Mononuclear cell (primary cell): Measurements from ENCODE around the gene SLC25A10. TPM values are rescaled to one million over a fixed set of nuclear protein-coding genes. Genes with fewer than 3 reads are reported as not detected.

Experiments
- H3K27me3 ChIP-seq: 2 replicates; pipeline ENCODE4 v1.6.0; 2011; ENCODE audit warnings: low read length, control low read depth; ENCODE audit not compliant: insufficient read depth
- H3K4me1 ChIP-seq: 2 replicates; pipeline ENCODE4 v1.5.1; 2011; ENCODE audit warnings: mild to moderate bottlenecking, low read length, control low read depth; ENCODE audit not compliant: insufficient read depth
- H3K4me3 ChIP-seq: 2 replicates; pipeline ENCODE4 v1.5.1; 2011; ENCODE audit warnings: mild to moderate bottlenecking, low read length, moderate library complexity
- H3K9me3 ChIP-seq: 2 replicates; pipeline ENCODE4 v1.5.1; 2011; ENCODE audit warnings: low read depth, mild to moderate bottlenecking, control low read depth, low read length
- total RNA-seq: library from RNA; depleted of rRNA; stranded (reverse); fragments of >200 nt; gene quantifications from one replicate; pipeline ENCODE4 v1.2.3, GENCODE V29; 2012

Gene SLC25A10
- total RNA-seq, 1 donor, result 1.5 TPM

GRCh38 chr17:81707725-81708646, 4.1 kb upstream of the SLC25A10 start:
- no peaks in the 10 kb centered on the region for H3K9me3 ChIP-seq
- H3K27me3 ChIP-seq, result no peaks in the 10 kb centered on the region
- H3K4me1 ChIP-seq, result peaks cover 39% of the 10 kb centered on the region
- H3K4me3 ChIP-seq, result no peak overlapping the region

GRCh38 chr17:81708739-81709185, 3.3 kb upstream of the SLC25A10 start:
- Histone ChIP-seq H3K4me3 (no peak overlapping the region), H3K9me3 (no peaks in the 10 kb centered on the region), H3K27me3 (no peaks in the 10 kb centered on the region), H3K4me1 (peaks cover 40% of the 10 kb centered on the region)

- H3K4me3 ChIP-seq, result no peak overlapping the region
- H3K9me3 ChIP-seq, result no peaks in the 10 kb centered on the region
- peaks cover 32% of the 10 kb centered on the region for H3K4me1 ChIP-seq
Measured at GRCh38 chr17:81710514-81711308, 1.4 kb upstream of the SLC25A10 start.

GRCh38 chr17:81712468-81713003, 452 bp downstream of the SLC25A10 start:
- no peaks in the 10 kb centered on the region for H3K27me3 ChIP-seq
- H3K9me3 ChIP-seq, result no peaks in the 10 kb centered on the region
- H3K4me3 ChIP-seq, result peak overlapping the region; percentile 51
- H3K4me1 ChIP-seq, result peaks cover 32% of the 10 kb centered on the region

More at GRCh38 chr17:81710514-81711308, 1.4 kb upstream of the SLC25A10 start:
- no peaks in the 10 kb centered on the region for H3K27me3 ChIP-seq

GRCh38 chr17:81713004-81713555, 996 bp downstream of the SLC25A10 start:
- no peak overlapping the region for H3K4me3 ChIP-seq
- no peaks in the 10 kb centered on the region for H3K9me3 ChIP-seq
- peaks cover 32% of the 10 kb centered on the region for H3K4me1 ChIP-seq
- no peaks in the 10 kb centered on the region for H3K27me3 ChIP-seq

- H3K9me3 ChIP-seq, result no peaks in the 10 kb centered on the region
- no peak overlapping the region for H3K4me3 ChIP-seq
Measured at GRCh38 chr17:81713556-81714411, 1.7 kb downstream of the SLC25A10 start.

GRCh38 chr17:81714412-81715106, 2.5 kb downstream of the SLC25A10 start:
- Histone ChIP-seq H3K4me3 (no peak overlapping the region), H3K27me3 (no peaks in the 10 kb centered on the region), H3K4me1 (peaks cover 32% of the 10 kb centered on the region), H3K9me3 (no peaks in the 10 kb centered on the region)

More at GRCh38 chr17:81713556-81714411, 1.7 kb downstream of the SLC25A10 start:
- Histone ChIP-seq H3K27me3 (no peaks in the 10 kb centered on the region), H3K4me1 (peaks cover 32% of the 10 kb centered on the region)

- H3K27me3 ChIP-seq, result no peaks in the 10 kb centered on the region
- H3K9me3 ChIP-seq, result no peaks in the 10 kb centered on the region
- no peak overlapping the region for H3K4me3 ChIP-seq
- peaks cover 26% of the 10 kb centered on the region for H3K4me1 ChIP-seq
Measured at GRCh38 chr17:81715107-81715871, 3.2 kb downstream of the SLC25A10 start.

GRCh38 chr17:81715872-81716673, 4.0 kb downstream of the SLC25A10 start:
- H3K27me3 ChIP-seq, result no peaks in the 10 kb centered on the region
- H3K9me3 ChIP-seq, result no peaks in the 10 kb centered on the region
- H3K4me1 ChIP-seq, result peaks cover 18% of the 10 kb centered on the region
- H3K4me3 ChIP-seq, result no peak overlapping the region

GRCh38 chr17:81716674-81716996, 4.6 kb downstream of the SLC25A10 start:
- Histone ChIP-seq H3K27me3 (no peaks in the 10 kb centered on the region), H3K9me3 (no peaks in the 10 kb centered on the region), H3K4me3 (no peak overlapping the region), H3K4me1 (peaks cover 12% of the 10 kb centered on the region)

GRCh38 chr17:81717049-81717765, 5.1 kb downstream of the SLC25A10 start:
- Histone ChIP-seq H3K4me3 (no peak overlapping the region), H3K27me3 (no peaks in the 10 kb centered on the region), H3K9me3 (no peaks in the 10 kb centered on the region), H3K4me1 (peaks cover 11% of the 10 kb centered on the region)

GRCh38 chr17:81717766-81718089, 5.6 kb downstream of the SLC25A10 start:
- Histone ChIP-seq H3K9me3 (no peaks in the 10 kb centered on the region), H3K4me1 (peaks cover 6% of the 10 kb centered on the region), H3K4me3 (no peak overlapping the region), H3K27me3 (no peaks in the 10 kb centered on the region)
